HG03442 (cell line): ENCODE results near the gene MAGI3.
"Not testable (repeated sequence)": the region's sequence is repeated elsewhere in the genome, so short reads cannot be mapped to it uniquely, and the experiment has no call there.

ENCODE experiments used
- ATAC-seq: cut with Tn5 transposase; IDR thresholded peaks from one replicate; pipeline ENCODE4 v1.9.1; 2021; ENCODE audit warnings: mild to moderate bottlenecking, moderate library complexity; ENCODE audit not compliant: unreplicated experiment

Gene MAGI3

GRCh38 chr1:113683384-113684152 lies 293.3 kb downstream of the MAGI3 start:
- no peak for ATAC-seq

GRCh38 chr1:113684153-113684541 lies 293.8 kb downstream of the MAGI3 start:
- ATAC-seq, result no peak

GRCh38 chr1:113686891-113687618 lies 296.7 kb downstream of the MAGI3 start:
- ATAC-seq, result no peak

GRCh38 chr1:113691184-113691583 lies 300.9 kb downstream of the MAGI3 start:
- no peak for ATAC-seq

GRCh38 chr1:113692342-113692741 lies 302.0 kb downstream of the MAGI3 start:
- ATAC-seq, result no peak

GRCh38 chr1:113692824-113693431 lies 302.6 kb downstream of the MAGI3 start:
- no peak for ATAC-seq

GRCh38 chr1:113694910-113695309 lies 304.6 kb downstream of the MAGI3 start:
- ATAC-seq, result no peak

GRCh38 chr1:113701429-113701828 lies 311.1 kb downstream of the MAGI3 start:
- ATAC-seq, result no peak

GRCh38 chr1:113714606-113715269 lies 324.4 kb downstream of the MAGI3 start:
- ATAC-seq, result no peak

- ATAC-seq, result not testable (repeated sequence)
Measured at GRCh38 chr1:113717506-113717905, 327.2 kb downstream of the MAGI3 start.

- not testable (repeated sequence) for ATAC-seq
Measured at GRCh38 chr1:113718621-113719020, 328.3 kb downstream of the MAGI3 start.

- no peak for ATAC-seq
Measured at GRCh38 chr1:113721010-113721409, 330.7 kb downstream of the MAGI3 start.

GRCh38 chr1:113732802-113733201 lies 342.5 kb downstream of the MAGI3 start:
- ATAC-seq, result no peak

GRCh38 chr1:113734357-113735055 lies 344.2 kb downstream of the MAGI3 start:
- no peak for ATAC-seq
